ENCODE measurements around the gene HMGB4. TPM values are rescaled to one million over a fixed set of nuclear protein-coding genes. Genes with fewer than 3 reads are reported as not detected.

HMGB4 gene
- total RNA-seq, 1 experiment from 2014 or later, result not detected

DNA sequence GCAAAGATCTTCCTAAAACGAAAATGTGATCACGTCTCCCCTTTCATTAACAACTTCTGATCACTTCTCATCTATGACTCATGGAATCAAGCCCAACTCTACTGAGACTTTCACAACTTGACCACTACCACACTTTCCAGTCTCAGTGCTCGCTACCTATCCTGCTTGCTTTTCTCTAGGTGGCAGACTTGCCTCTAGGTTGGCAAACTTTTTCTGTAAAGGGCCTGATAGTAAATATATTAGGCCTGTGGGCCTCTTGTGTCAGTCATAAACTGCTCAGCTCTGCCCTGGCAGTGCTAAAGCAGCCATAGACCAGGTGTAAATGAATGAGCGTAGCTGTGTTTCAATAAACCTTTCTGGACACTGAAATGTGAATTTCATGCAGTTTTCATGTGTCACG lies 21.5 kb upstream of the HMGB4 start:
- no peak overlapping the region for H3K4me3 Mint-ChIP-seq (ENCODE audit: low read depth, unreplicated experiment)
- BruUV-seq (replicated peaks), result no TSS peak
- intact Hi-C loops (cut with micrococcal nuclease; ENCODE audit: unreplicated experiment), result no loop called here
- CTCF ChIA-PET, result no interaction called here
- H3K27me3 Mint-ChIP-seq (ENCODE audit: unreplicated experiment), result peaks cover 13% of the 10 kb centered on the region
- peaks cover 11% of the 10 kb centered on the region for H3K9me3 Mint-ChIP-seq (ENCODE audit: low read depth, unreplicated experiment)
- DNase-seq, result no peak
- TF ChIP-seq, protein P1, sequence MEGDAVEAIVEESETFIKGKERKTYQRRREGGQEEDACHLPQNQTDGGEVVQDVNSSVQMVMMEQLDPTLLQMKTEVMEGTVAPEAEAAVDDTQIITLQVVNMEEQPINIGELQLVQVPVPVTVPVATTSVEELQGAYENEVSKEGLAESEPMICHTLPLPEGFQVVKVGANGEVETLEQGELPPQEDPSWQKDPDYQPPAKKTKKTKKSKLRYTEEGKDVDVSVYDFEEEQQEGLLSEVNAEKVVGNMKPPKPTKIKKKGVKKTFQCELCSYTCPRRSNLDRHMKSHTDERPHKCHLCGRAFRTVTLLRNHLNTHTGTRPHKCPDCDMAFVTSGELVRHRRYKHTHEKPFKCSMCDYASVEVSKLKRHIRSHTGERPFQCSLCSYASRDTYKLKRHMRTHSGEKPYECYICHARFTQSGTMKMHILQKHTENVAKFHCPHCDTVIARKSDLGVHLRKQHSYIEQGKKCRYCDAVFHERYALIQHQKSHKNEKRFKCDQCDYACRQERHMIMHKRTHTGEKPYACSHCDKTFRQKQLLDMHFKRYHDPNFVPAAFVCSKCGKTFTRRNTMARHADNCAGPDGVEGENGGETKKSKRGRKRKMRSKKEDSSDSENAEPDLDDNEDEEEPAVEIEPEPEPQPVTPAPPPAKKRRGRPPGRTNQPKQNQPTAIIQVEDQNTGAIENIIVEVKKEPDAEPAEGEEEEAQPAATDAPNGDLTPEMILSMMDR (IDR thresholded peaks at IDR 0.05; ENCODE audit: unreplicated experiment), result no peak
- no peak overlapping the region for H3K27ac Mint-ChIP-seq (ENCODE audit: unreplicated experiment)
- H3K4me1 Mint-ChIP-seq (ENCODE audit: low read depth, unreplicated experiment), result no peaks in the 10 kb centered on the region
- H3K36me3 Mint-ChIP-seq (ENCODE audit: insufficient read depth, unreplicated experiment), result no peaks in the 10 kb centered on the region

DNA sequence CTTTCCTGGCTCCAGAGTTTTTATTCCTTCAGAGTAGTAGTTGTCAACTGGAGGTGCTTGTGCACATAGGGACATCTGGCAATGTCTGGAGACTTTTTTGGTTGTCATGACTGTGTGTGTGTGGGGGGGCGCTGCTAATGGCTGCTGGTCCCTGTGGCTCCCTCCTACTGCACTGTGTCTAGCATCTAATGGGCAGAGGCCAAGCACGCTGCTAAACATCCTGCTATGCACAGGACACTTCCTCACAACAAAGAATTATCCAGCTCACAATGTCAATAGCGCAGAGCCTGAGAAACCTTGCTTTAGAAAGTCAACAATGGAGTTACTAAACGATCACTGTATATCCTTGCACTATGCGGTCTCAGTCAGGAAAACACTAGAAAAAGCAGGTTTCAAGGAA lies 19.7 kb upstream of the HMGB4 start:
- H3K27ac Mint-ChIP-seq (ENCODE audit: unreplicated experiment), result no peak overlapping the region
- H3K9me3 Mint-ChIP-seq (ENCODE audit: low read depth, unreplicated experiment), result peaks cover 8% of the 10 kb centered on the region
- CTCF ChIA-PET, result no interaction called here
- H3K4me1 Mint-ChIP-seq (ENCODE audit: low read depth, unreplicated experiment), result no peaks in the 10 kb centered on the region
- peaks cover 13% of the 10 kb centered on the region for H3K27me3 Mint-ChIP-seq (ENCODE audit: unreplicated experiment)
- no TSS peak for BruUV-seq (replicated peaks)
- no peak overlapping the region for H3K4me3 Mint-ChIP-seq (ENCODE audit: low read depth, unreplicated experiment)
- H3K36me3 Mint-ChIP-seq (ENCODE audit: insufficient read depth, unreplicated experiment), result no peaks in the 10 kb centered on the region
- TF ChIP-seq, protein P1 (IDR thresholded peaks at IDR 0.05; ENCODE audit: unreplicated experiment), result no peak
- intact Hi-C loops (cut with micrococcal nuclease; ENCODE audit: unreplicated experiment), result no loop called here
- DNase-seq, result no peak

DNA sequence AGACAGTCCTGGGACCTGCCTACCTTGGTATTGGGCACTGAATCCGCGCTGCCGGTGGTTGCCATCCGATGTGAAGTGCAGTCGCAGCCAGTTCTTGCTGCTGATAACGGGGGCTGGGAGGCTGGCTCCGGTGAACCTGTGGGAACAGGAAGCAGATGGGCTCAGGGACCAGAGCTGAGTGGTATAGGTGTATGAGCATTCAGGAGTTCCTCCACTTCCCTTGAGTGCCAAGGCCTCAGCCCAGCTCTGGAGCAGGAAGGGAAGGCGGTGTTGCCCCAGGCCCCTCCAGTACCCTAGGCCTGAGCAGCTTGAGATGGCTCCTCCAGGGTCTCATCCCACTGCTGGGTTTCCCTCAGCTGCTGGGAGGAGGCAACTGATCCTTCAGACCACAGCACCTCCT lies 17.0 kb upstream of the HMGB4 start:
- intact Hi-C loops (cut with micrococcal nuclease; ENCODE audit: unreplicated experiment), result no loop called here
- Mint-ChIP-seq H3K4me1 (ENCODE audit: low read depth, unreplicated experiment) (no peaks in the 10 kb centered on the region), H3K4me3 (ENCODE audit: low read depth, unreplicated experiment) (no peak overlapping the region), H3K27me3 (ENCODE audit: unreplicated experiment) (peaks cover 13% of the 10 kb centered on the region), H3K9me3 (ENCODE audit: low read depth, unreplicated experiment) (peaks cover 11% of the 10 kb centered on the region), H3K36me3 (ENCODE audit: insufficient read depth, unreplicated experiment) (no peaks in the 10 kb centered on the region), H3K27ac (ENCODE audit: unreplicated experiment) (no peak overlapping the region)
- DNase-seq, result no peak
- TF ChIP-seq, protein P1 (IDR thresholded peaks at IDR 0.05; ENCODE audit: unreplicated experiment), result no peak
- no TSS peak for BruUV-seq (replicated peaks)
- CTCF ChIA-PET, result no interaction called here

DNA sequence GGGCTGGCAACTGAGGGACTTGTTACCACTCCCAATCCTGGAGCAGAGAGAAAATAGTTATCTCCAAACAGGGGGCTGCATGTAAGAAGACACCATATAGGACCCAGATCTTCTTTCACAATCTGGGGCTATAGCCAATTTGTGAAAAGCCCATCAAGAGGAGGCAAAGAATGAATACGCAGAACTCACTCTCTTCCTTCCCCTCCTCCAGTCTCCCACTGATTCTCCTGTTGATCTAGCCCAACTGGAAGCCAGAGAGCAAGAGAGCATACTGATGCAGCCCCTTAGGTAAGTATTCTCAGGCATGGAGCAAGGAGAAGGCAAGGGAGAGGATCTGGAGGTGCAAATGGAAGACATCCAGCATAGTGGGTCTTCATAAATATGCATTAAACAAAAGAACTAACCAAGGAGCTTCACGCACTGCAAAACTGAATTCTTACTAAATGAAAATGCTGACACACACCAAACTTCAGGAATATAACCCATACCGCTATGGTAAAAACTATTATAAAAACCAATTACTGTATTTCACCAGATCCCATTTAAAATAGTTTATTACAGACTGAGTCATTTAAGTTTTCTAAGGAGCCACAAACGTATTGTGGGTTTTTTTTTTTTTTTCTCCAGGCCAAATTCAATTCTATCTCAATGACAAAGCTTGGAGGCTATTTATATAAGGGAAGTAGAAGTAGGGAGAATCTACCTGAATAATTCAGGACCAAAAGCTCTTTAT lies 15.5 kb upstream of the HMGB4 start:
- CTCF ChIA-PET, result no interaction called here
- Mint-ChIP-seq H3K36me3 (ENCODE audit: insufficient read depth, unreplicated experiment) (no peaks in the 10 kb centered on the region), H3K27ac (ENCODE audit: unreplicated experiment) (no peak overlapping the region), H3K4me1 (ENCODE audit: low read depth, unreplicated experiment) (no peaks in the 10 kb centered on the region), H3K4me3 (ENCODE audit: low read depth, unreplicated experiment) (no peak overlapping the region), H3K27me3 (ENCODE audit: unreplicated experiment) (peaks cover 11% of the 10 kb centered on the region), H3K9me3 (ENCODE audit: low read depth, unreplicated experiment) (peaks cover 7% of the 10 kb centered on the region)
- TF ChIP-seq, protein P1 (IDR thresholded peaks at IDR 0.05; ENCODE audit: unreplicated experiment), result no peak
- intact Hi-C loops (cut with micrococcal nuclease; ENCODE audit: unreplicated experiment), result no loop called here
- DNase-seq, result no peak
- no TSS peak for BruUV-seq (replicated peaks)
